H1 (cell line): ENCODE measurements around the gene SPACA9.

Experiments used
- CTCF ChIP-seq, 3 experiments: IDR thresholded peaks; 1 replicate in 2 of 3; 2 replicates in 1 of 3; pipeline versions ENCODE4 v1.5.1 to v1.6.1; 2011; ENCODE audit warnings: low read length in 3 of 3, mild to moderate bottlenecking in 3 of 3, inconsistent platforms in 2 of 3, low read depth in 1 of 3, moderate library complexity in 1 of 3; ENCODE audit not compliant: insufficient read depth in 1 of 3; ENCODE audit errors: control extremely low read depth in 1 of 3
- EP300 ChIP-seq, 2 experiments: IDR thresholded peaks; 1 replicate in 1 of 2; 2 replicates in 1 of 2; pipeline ENCODE4 v1.6.1; 2011 to 2012; ENCODE audit warnings: low read depth in 2 of 2, low read length in 2 of 2, mild to moderate bottlenecking in 2 of 2, borderline replicate concordance in 1 of 2, inconsistent platforms in 1 of 2, moderate library complexity in 1 of 2
- HDAC6 ChIP-seq: IDR thresholded peaks from one replicate; pipeline ENCODE4 v1.7.1; 2012; ENCODE audit warnings: low read depth, mild to moderate bottlenecking, inconsistent platforms, low read length, moderate library complexity
- POLR2A ChIP-seq, 2 experiments: IDR thresholded peaks; 1 replicate in 1 of 2; 2 replicates in 1 of 2; pipeline ENCODE4 v1.6.1; 2011; ENCODE audit warnings: low read depth in 2 of 2, low read length in 2 of 2, mild to moderate bottlenecking in 2 of 2; ENCODE audit errors: control extremely low read depth in 1 of 2
- POLR2AphosphoS5 ChIP-seq: IDR thresholded peaks from 2 replicates; pipeline ENCODE4 v1.6.1; 2011; ENCODE audit warnings: low read depth, low read length
- RAD21 ChIP-seq, 2 experiments: IDR thresholded peaks in 1 of 2; conservative IDR thresholded peaks in 1 of 2; 2 replicates each; pipeline ENCODE4 v1.6.1; 2011; ENCODE audit warnings: low read depth in 2 of 2, low read length in 2 of 2, improper control_type of control experiment in 1 of 2, inconsistent platforms in 1 of 2, mild to moderate bottlenecking in 1 of 2, moderate library complexity in 1 of 2
- RNF2 ChIP-seq: fragments of 200-900, 300-1000 bp; sonication (generic); IDR thresholded peaks from 2 replicates; pipeline ENCODE4 v1.7.1; 2016; ENCODE audit warnings: borderline replicate concordance, low read depth, mild to moderate bottlenecking, antibody characterized with exemption, low read length; ENCODE audit not compliant: poor library complexity, severe bottlenecking; ENCODE audit errors: missing control alignments
- SIN3A ChIP-seq, 2 experiments: IDR thresholded peaks in 1 of 2; conservative IDR thresholded peaks in 1 of 2; 2 replicates each; pipeline ENCODE4 v1.6.1; 2011 to 2012; ENCODE audit warnings: low read length in 2 of 2, improper control_type of control experiment in 1 of 2, low read depth in 1 of 2, mild to moderate bottlenecking in 1 of 2
- TAF1 ChIP-seq: IDR thresholded peaks from 2 replicates; pipeline ENCODE4 v1.6.1; 2011; ENCODE audit warnings: mild to moderate bottlenecking, low read depth, low read length
- TF ChIP-seq, protein P1 (sequence below): IDR thresholded peaks from 2 replicates; pipeline ENCODE4 v1.6.1; 2011; ENCODE audit warnings: low read length, improper control_type of control experiment

DNA sequence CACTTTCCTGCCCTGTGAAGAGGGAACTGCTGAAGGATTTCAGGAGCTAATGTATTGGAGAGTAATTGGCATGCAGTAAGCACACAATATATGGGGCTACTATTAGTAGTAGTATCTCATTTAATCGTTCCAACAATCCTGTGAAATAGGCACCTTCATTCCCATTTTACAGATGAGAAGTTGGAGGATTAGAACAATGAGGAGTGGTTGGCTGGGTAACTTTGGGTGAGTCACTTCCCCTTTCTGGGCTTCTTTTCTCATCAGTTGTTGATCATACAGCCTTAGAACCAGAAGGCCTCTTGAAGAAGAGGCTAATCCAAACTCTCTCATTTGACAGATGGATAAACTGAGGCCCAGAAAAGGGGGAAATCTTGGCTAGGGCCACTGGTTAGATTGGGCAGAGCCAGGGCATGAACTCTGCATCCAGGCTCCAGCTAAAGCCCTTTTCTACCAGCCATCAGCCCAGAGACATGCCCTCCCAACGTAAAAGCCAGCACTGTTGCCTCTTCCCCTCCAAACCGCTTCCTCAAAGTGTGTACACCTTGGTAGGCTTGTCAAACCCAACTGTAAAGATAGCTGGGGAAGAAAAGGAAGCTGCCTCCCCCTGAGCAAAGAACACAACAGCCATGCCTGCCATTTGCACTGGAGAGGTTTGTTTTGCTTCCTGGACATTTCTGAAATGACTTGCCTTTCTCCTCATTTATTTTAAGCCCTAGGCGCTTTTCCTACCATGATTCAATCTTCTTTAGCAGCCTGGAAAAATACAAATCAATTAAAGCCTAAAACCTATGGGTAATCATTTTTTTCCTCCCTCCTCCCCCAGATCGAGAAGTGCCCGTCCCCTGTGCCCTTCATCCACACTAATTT, 992 bp downstream of the SPACA9 start:
- no peak for TF ChIP-seq RNF2
- no peak for TF ChIP-seq CTCF (IDR thresholded peaks at IDR 0.05; ENCODE audit: control extremely low read depth in 1 of 3, insufficient read depth in 1 of 3, low read depth in 1 of 3, low read length in 3 of 3)
- TF ChIP-seq TAF1, result no peak
- TF ChIP-seq SIN3A (conservative IDR thresholded peaks at IDR 0.05 in 1 of 2, IDR thresholded peaks at IDR 0.05 in 1 of 2; ENCODE audit: low read depth in 1 of 2, low read length in 2 of 2), result no peak
- no peak for TF ChIP-seq POLR2A (IDR thresholded peaks at IDR 0.05; ENCODE audit: control extremely low read depth in 1 of 2, low read depth in 2 of 2, low read length in 2 of 2)
- TF ChIP-seq, protein P1, sequence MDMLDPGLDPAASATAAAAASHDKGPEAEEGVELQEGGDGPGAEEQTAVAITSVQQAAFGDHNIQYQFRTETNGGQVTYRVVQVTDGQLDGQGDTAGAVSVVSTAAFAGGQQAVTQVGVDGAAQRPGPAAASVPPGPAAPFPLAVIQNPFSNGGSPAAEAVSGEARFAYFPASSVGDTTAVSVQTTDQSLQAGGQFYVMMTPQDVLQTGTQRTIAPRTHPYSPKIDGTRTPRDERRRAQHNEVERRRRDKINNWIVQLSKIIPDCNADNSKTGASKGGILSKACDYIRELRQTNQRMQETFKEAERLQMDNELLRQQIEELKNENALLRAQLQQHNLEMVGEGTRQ, result no peak
- TF ChIP-seq EP300 (IDR thresholded peaks at IDR 0.05; ENCODE audit: borderline replicate concordance in 1 of 2, low read depth in 2 of 2, low read length in 2 of 2), result no peak
- no peak for TF ChIP-seq HDAC6
- TF ChIP-seq POLR2AphosphoS5, result no peak
- TF ChIP-seq RAD21 (IDR thresholded peaks at IDR 0.05 in 1 of 2, conservative IDR thresholded peaks at IDR 0.05 in 1 of 2; ENCODE audit: low read depth in 2 of 2, low read length in 2 of 2), result no peak
